ENCODE data around the gene SOX5. TPM values are rescaled to one million over a fixed set of nuclear protein-coding genes. Genes with fewer than 3 reads are reported as not detected.

The SOX5 gene
- total RNA-seq, 1 experiment from 2014 or later: 3.1 TPM

- Histone ChIP-seq H3K9me3 (ENCODE audit: control insufficient read depth, low read depth, low read length) (no peaks in the 10 kb centered on the region), H3T11ph (ENCODE audit: low read length) (no peak overlapping the region), H3K4me1 (ENCODE audit: insufficient read depth, low read length) (no peaks in the 10 kb centered on the region), H3K23ac (ENCODE audit: insufficient read length, low read depth, low read length) (no peak overlapping the region), H2AFZ (ENCODE audit: low read length) (no peak overlapping the region), H3K56ac (ENCODE audit: insufficient read length, low read depth, low read length) (no peak overlapping the region), H4K20me1 (ENCODE audit: control insufficient read depth, insufficient read depth, insufficient read length) (no peaks in the 10 kb centered on the region), H2BK5ac (ENCODE audit: insufficient read length, low read length) (no peak overlapping the region), H3K27me3 (ENCODE audit: insufficient read depth, low read length) (no peaks in the 10 kb centered on the region), H3K18ac (ENCODE audit: insufficient read length, low read depth, low read length) (no peak overlapping the region), H3K79me1 (ENCODE audit: insufficient read depth, low read depth, low read length, poor library complexity, severe bottlenecking) (no peaks in the 10 kb centered on the region), H3K27ac (ENCODE audit: insufficient read length, low read depth, low read length) (no peak overlapping the region), H2AK5ac (ENCODE audit: insufficient read length, low read length) (no peak overlapping the region), H2BK20ac (ENCODE audit: low read depth, low read length, poor library complexity, severe bottlenecking) (no peak overlapping the region), H3K79me2 (ENCODE audit: insufficient read depth, low read length) (no peaks in the 10 kb centered on the region), H3K4ac (ENCODE audit: low read depth, low read length) (no peak overlapping the region), H3K23me2 (ENCODE audit: insufficient read length, low read depth, low read length, poor library complexity, severe bottlenecking) (no peaks in the 10 kb centered on the region), H2BK12ac (ENCODE audit: insufficient read length, low read depth, low read length) (no peak overlapping the region), H3K14ac (ENCODE audit: insufficient read depth, low read length) (no peak overlapping the region), H3K9ac (ENCODE audit: extremely low read depth, insufficient read length, low read length) (no peak overlapping the region), H4K8ac (replicated peaks; ENCODE audit: insufficient read length, low read depth, low read length) (no peak overlapping the region), H2BK120ac (ENCODE audit: low read depth, low read length, poor library complexity, severe bottlenecking) (no peak overlapping the region), H3K4me2 (ENCODE audit: insufficient read depth, insufficient read length, low read length) (no peak overlapping the region), H4K91ac (ENCODE audit: insufficient read length, low read depth, low read length) (no peak overlapping the region), H2BK15ac (ENCODE audit: low read depth, low read length) (no peak overlapping the region), H4K5ac (ENCODE audit: insufficient read length, low read depth, low read length) (no peak overlapping the region)
- TF ChIP-seq CTCF (conservative IDR thresholded peaks at IDR 0.05): no peak
- no peaks in the 10 kb centered on the region for H3K27me3 Mint-ChIP-seq (ENCODE audit: low read depth)
- no peak overlapping the region for H3K4me3 Mint-ChIP-seq
- no peaks in the 10 kb centered on the region for H3K4me1 Mint-ChIP-seq
- no peaks in the 10 kb centered on the region for H3K36me3 Mint-ChIP-seq (ENCODE audit: insufficient read depth in 1 of 3, low read depth in 3 of 3)
- H3K27ac Mint-ChIP-seq: no peak overlapping the region
- DNase-seq: no peak
- H3K9me3 Mint-ChIP-seq: no peaks in the 10 kb centered on the region
These were observed 400.7 kb downstream of the SOX5 start for GRCh38 chr12:23548742-23549141.

Measured in H9 (cell line).